ENCODE measurements around the gene DGKB.

Gene DGKB

GRCh38 chr7:14507617-14508016 lies 394.9 kb downstream of the DGKB start:
- peak; percentile 89 for ATAC-seq
- TF ChIP-seq TCF4 (CRISPR knock-in tag; IDR thresholded peaks at IDR 0.05; ENCODE audit: borderline replicate concordance) (no peak), SNAI2 (CRISPR knock-in tag; IDR thresholded peaks at IDR 0.05) (0 out of 2 replicates have a peak, but pooled peaks have one; percentile 44), ISL1 (CRISPR knock-in tag; IDR thresholded peaks at IDR 0.05) (peak; percentile 40; the same call in 1 of the 2 replicates), CSRNP3 (CRISPR knock-in tag; IDR thresholded peaks at IDR 0.05) (no peak), ZFP30 (CRISPR knock-in tag; IDR thresholded peaks at IDR 0.05) (peak; percentile 33; the same call in 1 of the 2 replicates)

GRCh38 chr7:14505906-14506305 lies 396.6 kb downstream of the DGKB start:
- no peak for TF ChIP-seq ISL1 (CRISPR knock-in tag; IDR thresholded peaks at IDR 0.05)
- TF ChIP-seq BACH2 (CRISPR knock-in tag; IDR thresholded peaks at IDR 0.05; ENCODE audit: borderline replicate concordance): no peak
- TF ChIP-seq ESRRG (CRISPR knock-in tag; IDR thresholded peaks at IDR 0.05): no peak
- TF ChIP-seq POU6F1 (CRISPR knock-in tag; IDR thresholded peaks at IDR 0.05; ENCODE audit: borderline replicate concordance, low read depth): no peak
- TF ChIP-seq ZNF565 (CRISPR knock-in tag; conservative IDR thresholded peaks at IDR 0.05; ENCODE audit: low read depth): no peak
- no peak for TF ChIP-seq TSHZ2 (CRISPR knock-in tag; IDR thresholded peaks at IDR 0.05)
- no peak for TF ChIP-seq ARNTL (CRISPR knock-in tag; IDR thresholded peaks at IDR 0.05; ENCODE audit: borderline replicate concordance, low read depth)
- no peak for TF ChIP-seq ZNF70 (CRISPR knock-in tag; IDR thresholded peaks at IDR 0.05)
- no peak for TF ChIP-seq CSDC2 (CRISPR knock-in tag; IDR thresholded peaks at IDR 0.05)
- TF ChIP-seq CSRNP3 (CRISPR knock-in tag; IDR thresholded peaks at IDR 0.05): no peak
- TF ChIP-seq ZFP3 (CRISPR knock-in tag; IDR thresholded peaks at IDR 0.05): no peak
- no peak for TF ChIP-seq GLIS3 (CRISPR knock-in tag; IDR thresholded peaks at IDR 0.05)
- no peak for TF ChIP-seq TOX (CRISPR knock-in tag; IDR thresholded peaks at IDR 0.05; ENCODE audit: borderline replicate concordance)
- TF ChIP-seq CREB5 (CRISPR knock-in tag; IDR thresholded peaks at IDR 0.05; ENCODE audit: low read depth): no peak
- TF ChIP-seq OSR1 (CRISPR knock-in tag; IDR thresholded peaks at IDR 0.05): no peak
- TF ChIP-seq TCF4 (CRISPR knock-in tag; IDR thresholded peaks at IDR 0.05; ENCODE audit: borderline replicate concordance): no peak
- no peak for TF ChIP-seq PATZ1 (CRISPR knock-in tag; IDR thresholded peaks at IDR 0.05; ENCODE audit: borderline replicate concordance)
- no peak for TF ChIP-seq RARB (CRISPR knock-in tag; IDR thresholded peaks at IDR 0.05)
- no peak for TF ChIP-seq ZC3H10 (CRISPR knock-in tag; IDR thresholded peaks at IDR 0.05)
- TF ChIP-seq ZFP30 (CRISPR knock-in tag; IDR thresholded peaks at IDR 0.05): no peak
- ATAC-seq: no peak

All from SK-N-SH treated with all-trans-retinoic acid at 6 μM for 48 hours (cell line).